GM12892 (cell line): Measurements from ENCODE around the gene TRMT44.

Experiments used
- POLR2A ChIP-seq: IDR thresholded peaks from 2 replicates; pipeline ENCODE4 v1.6.1; 2011; ENCODE audit warnings: low read depth, low read length, control low read depth
- POLR2AphosphoS5 ChIP-seq: IDR thresholded peaks from 2 replicates; pipeline ENCODE4 v1.6.1; 2011; ENCODE audit warnings: low read depth, low read length, control low read depth
- TAF1 ChIP-seq: IDR thresholded peaks from 2 replicates; pipeline ENCODE4 v1.6.1; 2011; ENCODE audit warnings: low read depth, mild to moderate bottlenecking, control low read depth, low read length, borderline replicate concordance

GRCh38 chr4:8427761-8428287, 12.8 kb upstream of the TRMT44 start:
- TF ChIP-seq POLR2A (no peak), TAF1 (no peak), POLR2AphosphoS5 (no peak)
